Measurements from ENCODE around the gene CYB561. TPM values are rescaled to one million over a fixed set of nuclear protein-coding genes. Genes with fewer than 3 reads are reported as not detected.
A peak's percentile ranks its signal among the peaks of the same experiment; 100 is the strongest.

CYB561 gene
- total and polyA plus RNA-seq, 2 of the 4 experiments (the other 2 are of a cell fraction) = 2.5 to 3.0 TPM

- Histone ChIP-seq H2AFZ (replicated peaks; ENCODE audit: low read length, poor library complexity) (no peak overlapping the region), H3K9me3 (ENCODE audit: control insufficient read depth, insufficient read depth, low read length) (no peaks in the 10 kb centered on the region), H3K79me1 (ENCODE audit: low read depth in 1 of 2, low read length in 2 of 2) (peaks cover 0 to 9% of the 10 kb centered on the region in 2 experiments; a peak in 1 of 4 replicates), H2BK15ac (ENCODE audit: low read depth, low read length) (peak overlapping the region; percentile 32; the same call in 1 of the 3 replicates), H2BK5ac (ENCODE audit: low read depth, low read length, poor library complexity, severe bottlenecking) (no peak overlapping the region), H4K5ac (ENCODE audit: low read depth, low read length) (0 out of 2 replicates have a peak overlapping the region, but pooled peaks have one; percentile 13), H2AK9ac (replicated peaks; ENCODE audit: low read depth, low read length, poor library complexity) (no peak overlapping the region), H2BK120ac (ENCODE audit: low read depth, low read length) (no peak overlapping the region), H3K4me3 (ENCODE audit: insufficient read depth, low read depth, low read length) (no peak overlapping the region), H3K18ac (ENCODE audit: low read depth, low read length) (no peak overlapping the region), H4K20me1 (ENCODE audit: insufficient read depth, low read length) (no peaks in the 10 kb centered on the region; the same call in 1 of the 2 replicates), H3K9me1 (ENCODE audit: insufficient read depth, low read length) (peaks cover 24% of the 10 kb centered on the region), H2AK5ac (ENCODE audit: low read depth, low read length) (peak overlapping the region; percentile 27; the same call in 1 of the 2 replicates), H3K27ac (ENCODE audit: insufficient read depth, low read length) (no peak overlapping the region), H3K4ac (ENCODE audit: low read depth, low read length) (peak overlapping the region; percentile 15), H3K4me2 (ENCODE audit: low read depth, low read length) (no peak overlapping the region), H2BK20ac (ENCODE audit: low read depth, low read length) (peak overlapping the region; percentile 52; the same call in 1 of the 2 replicates), H3K9ac (ENCODE audit: low read depth, low read length) (no peak overlapping the region), H3K14ac (replicated peaks; ENCODE audit: low read depth, low read length) (peak overlapping the region; percentile 2; the same call in 1 of the 2 replicates), H3K36me3 (ENCODE audit: control insufficient read depth, insufficient read depth, low read length) (peaks cover 8% of the 10 kb centered on the region; the same call in 1 of the 2 replicates), H4K8ac (ENCODE audit: low read depth in 2 of 2, low read length in 2 of 2) (peak overlapping the region in 1 of 2 experiments; percentile 6; a peak in 1 of 4 replicates), H3K4me1 (ENCODE audit: control insufficient read depth, insufficient read depth, low read length) (peaks cover 34% of the 10 kb centered on the region), H3K56ac (ENCODE audit: extremely low read depth, insufficient read depth, low read length) (no peak overlapping the region), H3K23ac (ENCODE audit: low read depth, low read length) (no peak overlapping the region), H3K27me3 (ENCODE audit: control insufficient read depth, insufficient read depth, low read length) (no peaks in the 10 kb centered on the region), H4K91ac (ENCODE audit: insufficient read depth, low read depth, low read length) (0 out of 2 replicates have a peak overlapping the region, but pooled peaks have one; percentile 14)
- ChIA-PET CTCF (interaction anchor here (0.9 kb wide), 1 partner anchor 180 kb away, joined by 4 read pairs; no protein-coding TSS in a partner anchor), POLR2A (ENCODE audit: unreplicated experiment) (no interaction called here)
- WGBS, 2 experiments (ENCODE audit: extremely low coverage in 2 of 2, insufficient read length in 1 of 2) = 92% methylated on average over 3 of the region's 7 CpGs; no CpG with 5 or more reads in 1 of the 2 experiments
- dilution Hi-C loops (cut with HindIII; ENCODE audit: low sequenced_read_pairs, unreplicated experiment) = no loop called here
- intact Hi-C loops (cut with micrococcal nuclease) = no loop called here
- TF ChIP-seq CTCF (conservative IDR thresholded peaks at IDR 0.05; ENCODE audit: low read depth, low read length) (no peak), CEBPB (IDR thresholded peaks at IDR 0.05; ENCODE audit: low read depth, low read length) (no peak), NFE2L2 (IDR thresholded peaks at IDR 0.05; ENCODE audit: low read depth, low read length) (no peak), RCOR1 (IDR thresholded peaks at IDR 0.05; ENCODE audit: insufficient replicate concordance, low read length) (no peak), FOS (IDR thresholded peaks at IDR 0.05; ENCODE audit: low read depth, low read length) (no peak), MAFK (IDR thresholded peaks at IDR 0.05; ENCODE audit: low read depth, low read length) (no peak), ELK1 (IDR thresholded peaks at IDR 0.05; ENCODE audit: borderline replicate concordance, low read depth, low read length) (no peak), CHD1 (IDR thresholded peaks at IDR 0.05; ENCODE audit: low read depth, low read length) (no peak), MXI1 (IDR thresholded peaks at IDR 0.05; ENCODE audit: borderline replicate concordance, low read depth, low read length) (no peak), RAD21 (IDR thresholded peaks at IDR 0.05; ENCODE audit: low read length) (no peak), MAZ (IDR thresholded peaks at IDR 0.05; ENCODE audit: borderline replicate concordance, low read depth, low read length) (no peak), USF2 (IDR thresholded peaks at IDR 0.05; ENCODE audit: low read depth, low read length) (no peak), SMC3 (IDR thresholded peaks at IDR 0.05; ENCODE audit: low read depth, low read length) (no peak), POLR2A (IDR thresholded peaks at IDR 0.05; ENCODE audit: low read depth, low read length) (no peak), RFX5 (IDR thresholded peaks at IDR 0.05; ENCODE audit: low read depth, low read length) (no peak), BHLHE40 (IDR thresholded peaks at IDR 0.05; ENCODE audit: low read depth, low read length) (no peak)
- ATAC-seq (ENCODE audit: low read depth) (no peak), DNase-seq (no peak)
- no TSS peak for BruUV-seq (replicated peaks)
- in situ Hi-C loops (cut with MboI; ENCODE audit: low sequenced_read_pairs) = no loop called here
Measured at GRCh38 chr17:63431618-63431938, 14.5 kb downstream of the CYB561 start.

Data from IMR-90 (cell line).